ENCODE measurements around the gene TNIK.

DNA sequence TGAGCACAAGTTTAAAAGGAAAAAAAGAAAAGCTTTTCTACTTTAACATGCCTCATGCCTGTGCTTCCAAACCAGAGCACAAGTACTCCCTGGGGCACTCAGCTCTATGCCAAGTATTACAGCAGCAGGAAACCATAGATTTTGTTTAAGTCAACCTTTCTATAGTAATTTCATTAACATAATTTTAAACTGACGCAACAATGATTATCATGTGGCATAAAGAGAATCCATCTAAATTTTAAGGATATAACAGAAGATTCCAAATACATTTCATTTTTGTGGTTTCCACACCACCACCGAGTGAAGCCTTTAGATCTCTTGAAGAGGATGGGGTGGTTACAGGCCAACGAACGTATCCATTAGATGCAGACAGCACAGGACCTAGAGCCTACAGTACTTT lies 112.1 kb downstream of the TNIK start:
- TF ChIP-seq, protein P1, sequence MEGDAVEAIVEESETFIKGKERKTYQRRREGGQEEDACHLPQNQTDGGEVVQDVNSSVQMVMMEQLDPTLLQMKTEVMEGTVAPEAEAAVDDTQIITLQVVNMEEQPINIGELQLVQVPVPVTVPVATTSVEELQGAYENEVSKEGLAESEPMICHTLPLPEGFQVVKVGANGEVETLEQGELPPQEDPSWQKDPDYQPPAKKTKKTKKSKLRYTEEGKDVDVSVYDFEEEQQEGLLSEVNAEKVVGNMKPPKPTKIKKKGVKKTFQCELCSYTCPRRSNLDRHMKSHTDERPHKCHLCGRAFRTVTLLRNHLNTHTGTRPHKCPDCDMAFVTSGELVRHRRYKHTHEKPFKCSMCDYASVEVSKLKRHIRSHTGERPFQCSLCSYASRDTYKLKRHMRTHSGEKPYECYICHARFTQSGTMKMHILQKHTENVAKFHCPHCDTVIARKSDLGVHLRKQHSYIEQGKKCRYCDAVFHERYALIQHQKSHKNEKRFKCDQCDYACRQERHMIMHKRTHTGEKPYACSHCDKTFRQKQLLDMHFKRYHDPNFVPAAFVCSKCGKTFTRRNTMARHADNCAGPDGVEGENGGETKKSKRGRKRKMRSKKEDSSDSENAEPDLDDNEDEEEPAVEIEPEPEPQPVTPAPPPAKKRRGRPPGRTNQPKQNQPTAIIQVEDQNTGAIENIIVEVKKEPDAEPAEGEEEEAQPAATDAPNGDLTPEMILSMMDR (IDR thresholded peaks at IDR 0.05): no peak
- TF ChIP-seq POLR2A (IDR thresholded peaks at IDR 0.05): no peak

All from uterus (tissue), 2 donors.